ENCODE results near the gene CPNE4.

DNA sequence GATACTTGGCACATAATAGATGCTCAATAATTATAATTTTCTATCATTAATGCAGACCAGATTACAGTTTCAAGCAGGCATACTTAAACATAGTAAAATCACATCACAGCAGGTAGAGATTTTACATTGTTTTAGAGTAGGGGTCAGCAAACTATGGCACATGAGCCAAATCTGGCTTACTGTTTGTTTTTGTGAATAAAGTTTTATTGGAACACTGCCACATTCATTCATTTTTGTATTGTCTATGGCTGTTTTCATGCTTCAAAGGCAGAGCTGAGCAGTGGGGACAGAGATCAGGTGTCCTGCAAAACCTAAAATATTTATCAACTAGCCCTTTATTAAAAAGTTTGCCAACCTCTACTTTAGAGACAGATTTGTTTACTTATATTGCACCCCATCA lies 342.5 kb downstream of the CPNE4 start:
- TF ChIP-seq, protein P1, sequence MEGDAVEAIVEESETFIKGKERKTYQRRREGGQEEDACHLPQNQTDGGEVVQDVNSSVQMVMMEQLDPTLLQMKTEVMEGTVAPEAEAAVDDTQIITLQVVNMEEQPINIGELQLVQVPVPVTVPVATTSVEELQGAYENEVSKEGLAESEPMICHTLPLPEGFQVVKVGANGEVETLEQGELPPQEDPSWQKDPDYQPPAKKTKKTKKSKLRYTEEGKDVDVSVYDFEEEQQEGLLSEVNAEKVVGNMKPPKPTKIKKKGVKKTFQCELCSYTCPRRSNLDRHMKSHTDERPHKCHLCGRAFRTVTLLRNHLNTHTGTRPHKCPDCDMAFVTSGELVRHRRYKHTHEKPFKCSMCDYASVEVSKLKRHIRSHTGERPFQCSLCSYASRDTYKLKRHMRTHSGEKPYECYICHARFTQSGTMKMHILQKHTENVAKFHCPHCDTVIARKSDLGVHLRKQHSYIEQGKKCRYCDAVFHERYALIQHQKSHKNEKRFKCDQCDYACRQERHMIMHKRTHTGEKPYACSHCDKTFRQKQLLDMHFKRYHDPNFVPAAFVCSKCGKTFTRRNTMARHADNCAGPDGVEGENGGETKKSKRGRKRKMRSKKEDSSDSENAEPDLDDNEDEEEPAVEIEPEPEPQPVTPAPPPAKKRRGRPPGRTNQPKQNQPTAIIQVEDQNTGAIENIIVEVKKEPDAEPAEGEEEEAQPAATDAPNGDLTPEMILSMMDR (IDR thresholded peaks at IDR 0.05; ENCODE audit: low read length), result no peak
- TF ChIP-seq EZH2 (IDR thresholded peaks at IDR 0.05; ENCODE audit: borderline replicate concordance, low read length), result no peak

Data from OCI-LY1 (cell line).